ENCODE data around the gene SETD2.

GRCh38 chr3:47056705-47057104, 107.2 kb downstream of the SETD2 start:
- no peak for TF ChIP-seq CTCF (IDR thresholded peaks at IDR 0.05)
- no peak for TF ChIP-seq POLR2A (IDR thresholded peaks at IDR 0.05)

Data from lower leg skin (tissue), 3 donors.